VCaP (cell line): Measurements from ENCODE around the gene MYO16.

Source experiments
- H3K27ac ChIP-seq: fragments of 450-650 bp; 2 replicates; pipeline ENCODE4 v1.5.1; 2017
- CTCF ChIP-seq: fragments of 450-650 bp; conservative IDR thresholded peaks from 2 replicates; pipeline ENCODE4 v1.5.1; 2017; ENCODE audit warnings: mild to moderate bottlenecking, moderate library complexity

Gene MYO16

GRCh38 chr13:109021558-109021957 lies 392.1 kb downstream of the MYO16 start:
- no peak overlapping the region for H3K27ac ChIP-seq
- no peak for TF ChIP-seq CTCF

- TF ChIP-seq CTCF = no peak
- no peak overlapping the region for H3K27ac ChIP-seq
Observed at GRCh38 chr13:109024611-109025010, 395.2 kb downstream of the MYO16 start.

- peak overlapping the region; percentile 27; the same call in 1 of the 2 replicates for H3K27ac ChIP-seq
- peak; percentile 82 for TF ChIP-seq CTCF
Observed at GRCh38 chr13:109026266-109026665, 396.9 kb downstream of the MYO16 start.

- no peak for TF ChIP-seq CTCF
Observed at GRCh38 chr13:109028624-109029023, 399.2 kb downstream of the MYO16 start.

GRCh38 chr13:109033090-109033489 lies 403.7 kb downstream of the MYO16 start:
- TF ChIP-seq CTCF = no peak
- H3K27ac ChIP-seq = no peak overlapping the region

More at GRCh38 chr13:109028624-109029023, 399.2 kb downstream of the MYO16 start:
- H3K27ac ChIP-seq = no peak overlapping the region

- no peak overlapping the region for H3K27ac ChIP-seq
- no peak for TF ChIP-seq CTCF
Observed at GRCh38 chr13:109036078-109036780, 406.8 kb downstream of the MYO16 start.

GRCh38 chr13:109043636-109044035 lies 414.2 kb downstream of the MYO16 start:
- no peak for TF ChIP-seq CTCF
- no peak overlapping the region for H3K27ac ChIP-seq
